GM12874 (cell line): ENCODE results near the gene MICAL2.

Experiments used
- CTCF ChIP-seq: IDR thresholded peaks from 2 replicates; pipeline ENCODE4 v1.5.1; 2011; ENCODE audit warnings: low read depth, mild to moderate bottlenecking, control low read depth, low read length, moderate library complexity; ENCODE audit not compliant: insufficient read depth

Gene MICAL2

DNA sequence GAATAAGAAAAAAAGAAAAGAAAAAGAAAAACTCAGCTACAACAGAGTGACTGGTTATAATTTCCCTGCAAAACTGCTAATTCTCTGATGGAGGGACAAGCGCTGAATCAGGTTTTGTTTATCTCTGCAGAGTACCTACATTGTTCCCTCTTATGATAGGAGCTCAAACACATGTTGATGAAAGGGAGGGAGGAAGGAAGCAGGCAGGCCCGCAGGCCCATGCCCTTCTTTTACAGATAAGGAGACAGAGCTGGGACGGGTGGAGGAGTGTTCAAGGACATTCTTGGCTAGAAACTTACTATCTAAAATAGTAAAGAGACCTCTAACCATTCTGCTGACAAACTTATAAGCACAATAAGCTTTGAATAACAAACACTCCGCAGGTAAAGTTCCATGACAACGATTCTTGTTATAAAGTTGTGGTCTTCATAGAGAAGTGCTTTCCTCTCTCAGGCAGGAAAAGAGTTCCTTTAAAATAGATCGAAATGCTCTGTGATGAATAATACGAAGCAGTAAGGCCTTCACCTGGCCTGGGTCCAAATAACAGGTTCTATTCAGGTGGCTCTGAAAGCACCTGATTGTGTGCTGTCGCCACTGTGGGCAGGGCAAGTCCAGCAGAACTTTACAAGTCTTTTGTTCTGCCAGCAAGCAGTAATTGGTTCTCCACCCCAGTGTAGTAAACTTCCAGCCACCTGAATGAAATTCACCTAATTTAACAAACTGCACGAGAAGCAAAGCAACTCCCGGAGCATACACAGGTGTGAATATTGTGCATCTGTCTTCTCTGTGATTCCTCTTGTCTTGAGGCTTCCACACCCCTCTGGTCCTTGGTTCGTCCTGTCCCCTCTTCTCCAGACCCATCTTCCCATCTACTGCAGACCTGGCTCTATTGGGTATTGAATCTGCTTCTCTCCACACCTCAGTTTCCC, 15.3 kb upstream of the MICAL2 start:
- TF ChIP-seq CTCF = no peak

DNA sequence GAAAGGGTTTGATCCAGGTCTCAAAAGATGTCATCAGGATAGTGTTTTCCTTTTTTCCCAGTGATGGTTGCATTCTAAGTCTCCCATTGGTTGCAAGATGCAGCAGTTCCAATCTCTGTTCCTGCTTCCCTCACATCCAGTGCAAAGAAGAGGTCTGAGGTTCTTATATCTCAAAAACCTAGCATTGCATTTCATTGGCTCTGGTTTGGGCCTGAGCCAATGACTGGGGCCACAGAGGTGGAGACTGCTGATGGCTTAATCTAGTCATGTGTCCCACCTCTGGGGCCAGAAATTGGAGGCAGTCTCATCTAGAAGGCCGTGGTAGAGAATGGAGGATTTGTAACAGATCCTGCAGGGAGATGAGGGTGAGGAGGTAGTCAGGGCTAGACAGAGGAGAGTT, 13.2 kb upstream of the MICAL2 start:
- TF ChIP-seq CTCF = no peak

DNA sequence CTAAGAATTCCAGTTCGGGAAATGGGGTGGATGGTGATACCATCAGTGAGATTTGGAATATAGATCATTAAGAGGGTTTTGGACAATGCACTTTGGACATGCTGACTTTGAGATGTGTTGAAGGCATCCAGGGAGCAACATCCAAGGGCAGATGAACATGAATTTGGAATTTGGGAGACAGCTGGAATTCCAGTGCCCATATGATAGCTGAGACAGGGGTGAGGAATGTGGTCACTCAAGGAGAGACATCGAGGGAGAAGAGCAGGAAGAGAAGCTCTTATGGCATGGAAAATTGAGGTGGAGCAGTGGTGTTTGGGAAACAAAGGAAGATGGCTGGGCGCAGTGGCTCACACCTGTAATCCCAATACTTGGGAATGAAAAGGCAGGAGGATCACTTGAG, 11.8 kb upstream of the MICAL2 start:
- no peak for TF ChIP-seq CTCF

DNA sequence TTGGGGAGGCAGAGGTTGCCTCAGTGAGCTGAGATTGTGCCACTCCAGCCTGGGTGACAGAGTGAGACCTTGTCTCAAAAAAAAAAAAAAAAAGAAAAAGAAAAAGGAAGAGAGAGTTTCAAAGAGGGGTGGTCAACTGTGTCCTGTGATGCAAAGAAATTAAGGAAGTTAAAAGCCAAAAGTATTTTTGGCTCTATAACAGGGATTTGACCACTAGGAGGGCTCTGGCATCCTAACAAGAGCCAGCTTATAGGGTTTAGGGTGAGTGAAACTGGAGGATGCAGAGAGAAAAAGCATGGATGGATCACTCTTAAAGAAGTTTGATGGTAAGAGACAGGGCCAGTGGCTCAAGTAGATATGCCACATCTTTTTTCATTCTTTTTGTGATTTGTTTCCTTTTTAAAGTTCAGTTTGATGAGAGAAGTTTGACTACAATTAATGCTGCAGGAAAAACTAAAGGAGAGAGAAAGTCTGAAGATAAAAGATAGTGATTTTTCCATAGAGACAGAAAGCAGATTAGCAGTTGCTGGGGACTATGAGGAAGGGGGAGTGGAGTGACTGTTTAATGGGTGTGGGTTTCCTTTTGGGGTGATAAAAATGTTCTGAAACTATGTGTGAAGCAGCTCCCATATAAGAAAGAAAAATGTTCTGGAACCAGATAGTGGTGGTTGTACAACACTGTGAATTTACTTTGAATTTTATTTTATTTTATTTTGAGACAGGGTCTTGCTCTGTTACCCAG, 11.1 kb upstream of the MICAL2 start:
- no peak for TF ChIP-seq CTCF

DNA sequence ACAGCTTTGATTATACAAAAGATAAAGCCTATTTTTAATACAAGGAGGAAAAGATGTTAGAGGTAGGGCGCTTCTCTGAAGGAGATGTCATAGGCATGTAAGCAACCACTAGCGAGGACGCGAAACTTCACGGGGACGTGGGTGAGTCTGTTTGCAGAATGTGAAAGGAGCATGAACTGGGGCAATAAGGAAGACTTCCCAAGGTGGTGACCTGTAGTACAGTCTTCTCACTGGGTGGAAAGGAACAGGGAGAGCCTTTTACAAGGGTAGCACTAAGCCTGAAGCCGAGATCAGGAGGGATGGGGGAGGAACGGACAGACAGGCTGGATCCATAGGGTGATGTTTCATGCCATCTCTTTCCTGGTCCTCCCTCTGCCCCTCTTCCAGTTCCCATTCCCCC, 10.0 kb upstream of the MICAL2 start:
- TF ChIP-seq CTCF = no peak

- TF ChIP-seq CTCF = no peak
Observed at GRCh38 chr11:12100841-12101242, 9.5 kb upstream of the MICAL2 start.

GRCh38 chr11:12101318-12101717, 9.1 kb upstream of the MICAL2 start:
- TF ChIP-seq CTCF = no peak
